SU-DHL-6 (cell line): ENCODE results near the gene ZNF575.

Experiments
- CTCF ChIP-seq: fragments of 200-600 bp; sonication (generic); IDR thresholded peaks from one replicate; pipeline ENCODE4 v1.5.1; 2017; ENCODE audit warnings: antibody characterized with exemption, mild to moderate bottlenecking, low read length, moderate library complexity; ENCODE audit not compliant: insufficient read depth, poor library complexity, severe bottlenecking
- EZH2phosphoT487 ChIP-seq: fragments of 200-600 bp; sonication (generic), shearing (Covaris generic); conservative IDR thresholded peaks from 2 replicates; pipeline ENCODE4 v1.6.1; 2018; ENCODE audit warnings: mild to moderate bottlenecking, antibody characterized with exemption, low read length, moderate library complexity, mixed read lengths

- TF ChIP-seq CTCF = no peak
- TF ChIP-seq EZH2phosphoT487 = no peak
Measured at GRCh38 chr19:43561139-43561970, 28.4 kb downstream of the ZNF575 start.
